Activated CD4-positive, alpha-beta T cell treated with anti-CD3 and anti-CD28 coated beads, Interleukin-2, amount 50 U/mL, for 16 hours (primary cell): ENCODE results near the gene RBMS3.

ENCODE experiments used
- DNase-seq: peaks from one replicate; pipeline ENCODE4 v3.0.0-alpha.2; 2020

RBMS3 gene

DNA sequence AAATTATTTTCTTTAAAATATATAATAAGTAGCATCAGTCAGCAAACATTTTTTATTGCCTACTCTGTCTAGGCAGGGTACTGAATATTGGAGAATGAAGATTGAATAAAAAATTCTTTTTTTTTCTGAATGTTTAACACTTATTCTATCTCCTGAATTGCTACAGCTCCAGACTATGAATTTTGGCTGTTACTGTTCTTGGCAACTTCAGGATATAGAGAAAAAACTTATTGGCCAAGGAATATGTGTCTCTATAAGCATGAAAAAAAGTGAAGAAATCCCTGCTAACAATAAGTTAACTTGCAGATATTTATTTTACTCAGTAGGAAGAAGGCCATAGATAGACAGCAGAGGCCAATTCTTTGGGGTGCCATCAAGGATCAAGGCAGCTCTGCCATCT, 309.6 kb downstream of the RBMS3 start:
- no peak for DNase-seq

- DNase-seq: no peak
These were observed 310.7 kb downstream of the RBMS3 start for GRCh38 chr3:29591579-29591978.

DNA sequence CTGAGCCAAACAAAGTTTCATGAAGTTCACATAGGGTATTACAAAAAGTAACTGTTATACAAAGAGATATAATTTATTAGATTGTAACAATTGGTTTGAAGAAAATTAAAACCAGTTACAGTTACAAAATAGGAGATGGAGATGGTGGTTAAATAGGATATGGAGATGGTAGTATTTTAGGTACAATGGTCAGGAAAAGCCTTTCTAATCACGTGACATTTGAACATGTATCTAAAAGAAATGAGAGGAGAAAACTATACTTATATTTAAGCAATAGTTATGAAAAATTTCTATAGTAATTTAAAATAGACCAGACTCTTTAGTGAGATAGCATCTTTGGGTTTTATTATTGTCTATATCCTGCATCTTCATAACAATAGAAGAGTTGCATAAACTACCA, 312.9 kb downstream of the RBMS3 start:
- no peak for DNase-seq

DNA sequence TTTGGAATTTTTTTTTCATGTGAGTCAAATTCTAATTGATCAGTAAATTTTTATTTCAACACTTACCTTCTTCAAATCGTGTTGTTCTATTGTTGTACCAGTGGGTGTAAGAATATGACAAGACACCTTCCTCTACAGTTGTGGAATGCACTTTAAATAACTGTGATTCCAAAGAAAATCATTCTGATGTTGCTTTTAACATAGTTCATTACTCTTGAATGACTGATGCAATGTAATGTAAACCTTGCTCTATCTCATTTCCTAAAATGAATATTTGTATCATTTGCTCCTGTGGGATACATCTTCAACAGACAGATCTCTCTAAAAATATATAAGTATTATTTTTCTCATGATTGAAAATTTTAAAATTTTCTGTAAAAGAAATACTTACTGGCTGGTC, 313.4 kb downstream of the RBMS3 start:
- DNase-seq: no peak

DNA sequence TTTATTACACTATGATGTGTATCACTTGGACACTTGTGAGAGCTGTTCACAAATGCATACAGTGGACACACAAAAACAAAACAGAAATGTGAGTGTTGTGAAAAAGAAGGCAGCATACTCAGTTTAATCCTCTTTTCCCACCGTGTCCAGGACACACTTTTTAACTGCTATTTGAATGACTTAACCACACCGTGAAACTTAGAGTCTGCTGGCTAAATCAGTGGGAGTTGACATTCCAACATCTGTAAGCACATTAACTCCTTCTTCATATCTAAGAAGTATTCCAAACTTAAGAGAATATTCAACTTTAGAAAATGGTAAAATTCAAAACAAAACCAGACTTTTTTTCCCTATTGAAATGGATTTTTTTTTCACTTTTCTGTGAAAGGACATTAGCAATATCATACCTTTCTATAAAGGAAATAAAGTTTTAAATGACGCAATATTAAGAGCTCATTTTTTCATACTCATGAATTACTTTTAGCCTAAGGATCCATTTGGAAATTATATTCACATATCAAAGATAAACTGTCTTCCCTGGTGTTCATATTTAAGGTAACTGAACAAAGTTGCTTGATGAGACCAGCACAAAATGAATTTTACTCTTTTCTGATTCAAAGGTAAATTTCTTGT, 316.6 kb downstream of the RBMS3 start:
- no peak for DNase-seq

DNA sequence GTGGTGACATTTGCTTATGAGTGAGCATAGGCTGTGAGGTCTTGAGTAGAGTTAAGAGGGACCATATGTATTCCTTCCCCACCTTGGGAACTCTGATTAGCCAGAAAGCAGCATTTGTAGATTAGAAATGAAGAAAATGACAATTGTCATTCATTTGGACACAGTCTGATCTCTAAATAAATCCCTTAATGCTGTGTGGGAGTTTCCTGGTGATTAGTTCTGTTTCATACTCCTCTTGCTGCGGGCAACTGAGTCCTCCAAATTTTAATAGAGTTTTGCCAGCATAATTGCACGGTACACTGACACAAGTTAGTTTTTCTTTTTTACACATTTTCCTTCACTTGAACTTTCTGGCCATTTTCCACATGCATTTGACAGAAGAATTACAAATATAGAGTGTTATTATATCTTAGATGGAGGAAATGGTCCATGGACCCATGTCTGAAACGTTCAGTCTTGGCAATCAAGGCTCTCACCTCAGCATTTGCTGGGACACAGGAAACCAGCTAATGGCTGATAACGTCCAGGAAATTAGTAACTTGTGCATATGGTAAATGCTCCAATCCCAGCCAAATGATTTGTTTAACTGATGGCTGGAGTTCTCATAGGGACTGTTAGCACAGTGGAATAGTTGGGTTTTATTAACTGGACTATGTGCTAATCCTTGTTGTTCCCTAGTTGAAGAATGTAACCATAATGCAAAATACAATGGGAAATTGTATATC, 321.2 kb downstream of the RBMS3 start:
- DNase-seq: no peak

DNA sequence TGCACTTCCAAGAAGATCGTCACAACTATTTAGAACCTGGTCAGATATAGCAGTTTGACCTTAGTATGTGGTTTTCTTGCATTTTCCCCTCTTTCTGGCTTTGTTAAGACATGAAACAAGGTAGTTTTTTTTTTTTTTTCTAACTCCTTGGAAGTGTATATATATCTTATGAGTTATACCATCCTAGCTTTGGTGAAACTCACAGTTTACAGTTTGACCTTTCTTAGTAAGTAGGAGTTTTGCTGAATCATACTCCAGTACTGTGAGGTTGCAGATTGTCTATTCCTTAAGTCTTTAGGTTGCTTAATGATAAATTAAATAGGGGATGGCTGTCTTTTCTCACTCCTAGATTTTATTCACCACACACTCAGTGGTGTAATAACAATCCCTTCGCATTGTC, 325.0 kb downstream of the RBMS3 start:
- DNase-seq: no peak

DNA sequence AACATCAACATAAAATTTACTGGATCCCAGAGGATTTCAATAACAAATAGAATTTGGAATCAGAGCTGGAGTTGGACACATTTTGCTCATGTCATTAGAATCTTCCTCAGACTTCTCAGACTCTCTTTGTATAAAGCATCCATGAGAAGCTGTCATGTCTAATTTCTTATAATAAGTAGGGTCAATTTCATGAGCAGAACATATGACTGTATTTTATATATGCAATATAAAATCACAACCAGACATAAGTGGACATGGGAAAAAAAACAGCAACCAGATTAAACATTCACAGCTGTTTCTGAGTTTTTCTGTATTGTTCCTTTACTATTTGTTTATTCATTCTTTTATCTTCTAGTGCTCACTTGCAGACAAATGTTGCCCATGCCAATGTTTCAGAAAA, 325.5 kb downstream of the RBMS3 start:
- DNase-seq: no peak

DNA sequence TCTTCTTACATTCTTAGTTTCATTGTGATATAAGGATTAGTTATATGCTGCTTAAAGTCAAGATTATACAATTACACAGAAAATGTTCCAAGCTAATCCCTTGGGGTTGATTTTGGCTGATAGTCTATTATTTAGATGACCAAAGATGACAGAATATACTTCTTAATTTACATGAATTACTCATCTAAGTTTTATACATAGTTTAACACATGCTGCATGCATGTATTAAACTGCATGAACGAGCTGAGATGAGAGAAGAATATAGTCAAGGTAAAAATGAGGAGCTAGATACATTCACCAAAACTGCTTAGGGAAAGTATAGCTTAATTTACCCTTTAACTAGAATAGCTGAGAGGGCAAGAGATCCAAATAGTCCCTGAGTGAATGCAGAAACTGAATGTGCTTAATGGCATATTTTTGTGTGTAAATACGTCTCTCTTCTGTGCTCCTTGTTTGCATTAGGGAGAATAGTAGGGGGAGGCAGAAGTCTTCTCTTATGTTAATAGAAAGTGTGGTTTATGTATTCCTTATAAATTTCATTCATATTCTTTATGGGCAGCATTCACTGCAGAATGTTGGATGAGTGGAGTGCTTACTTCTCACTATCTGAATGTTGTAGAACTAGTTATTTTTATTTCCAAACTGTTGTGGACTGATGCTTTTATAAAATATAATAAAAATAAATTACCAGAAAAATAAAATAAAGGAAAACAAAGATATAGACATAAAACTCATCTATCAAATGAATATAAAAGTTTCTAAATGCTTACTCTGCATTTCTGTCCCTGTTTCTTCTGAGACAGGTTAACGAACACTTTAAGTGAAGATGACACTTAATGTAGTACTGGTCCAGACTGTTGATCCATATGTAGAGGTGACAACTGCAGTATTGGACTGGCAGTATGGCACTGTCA, 327.8 kb downstream of the RBMS3 start:
- DNase-seq: no peak

DNA sequence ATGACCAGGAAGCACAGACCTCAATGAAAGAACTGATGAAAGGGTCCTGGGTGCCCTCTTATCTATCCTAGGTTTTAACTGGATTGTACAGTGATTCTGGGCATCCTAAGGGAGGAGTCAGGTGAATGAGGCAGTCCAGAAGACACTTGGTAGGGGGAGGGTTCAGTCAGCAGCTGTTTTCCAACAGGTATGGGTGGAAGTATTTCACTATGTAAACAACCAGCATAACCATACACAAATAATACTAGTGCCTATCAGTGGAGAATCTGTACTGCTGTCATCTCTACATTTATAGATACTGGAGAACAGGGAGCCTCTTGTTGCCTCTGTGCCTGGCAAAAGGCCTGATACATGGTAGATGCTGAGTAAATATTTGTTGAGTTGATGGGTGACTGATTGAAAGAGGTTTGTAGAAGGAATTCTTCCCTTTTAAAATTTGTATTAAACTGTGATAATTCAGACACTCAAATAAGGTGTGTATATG, 328.5 kb downstream of the RBMS3 start:
- DNase-seq: no peak

GRCh38 chr3:29610781-29611180, 329.9 kb downstream of the RBMS3 start:
- DNase-seq: no peak

DNA sequence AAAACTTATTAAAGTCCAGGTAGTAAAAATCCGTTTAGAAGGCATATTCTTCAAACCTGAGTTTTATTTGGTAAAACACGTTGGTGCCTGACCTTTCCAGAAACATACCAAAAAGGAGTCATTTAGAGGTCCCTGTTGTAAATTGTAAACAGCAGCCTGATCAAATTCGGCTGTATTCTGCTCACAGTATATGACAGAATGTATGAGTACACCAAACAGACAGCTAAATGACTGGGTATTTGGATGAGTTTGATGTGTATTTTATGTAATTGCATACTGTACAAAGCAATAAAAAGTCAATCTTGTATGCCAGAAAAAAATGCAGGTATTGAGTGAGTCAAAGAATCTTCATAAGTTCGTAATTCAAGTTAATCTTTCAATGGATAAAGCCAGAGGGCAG, 330.4 kb downstream of the RBMS3 start:
- no peak for DNase-seq

DNA sequence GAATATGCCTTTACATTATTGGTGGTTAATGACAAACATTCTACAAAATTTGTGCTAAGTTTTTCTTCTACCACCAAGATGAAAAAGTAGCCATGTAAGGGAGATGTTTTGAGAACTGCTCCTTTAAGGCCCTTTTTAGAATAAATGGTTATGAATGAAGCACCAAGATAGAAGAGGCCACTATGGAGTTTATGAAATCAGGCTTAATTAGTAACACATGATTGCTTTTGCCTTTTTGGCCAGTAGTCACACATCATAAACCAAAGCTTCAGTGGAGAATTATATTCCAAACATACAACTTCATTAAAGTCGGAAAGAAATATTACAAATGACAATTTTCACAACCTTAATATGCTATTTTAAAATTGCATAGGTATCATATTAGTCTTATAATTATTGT, 331.7 kb downstream of the RBMS3 start:
- no peak for DNase-seq

- DNase-seq: no peak
These were observed 334.1 kb downstream of the RBMS3 start for GRCh38 chr3:29614954-29615353.

GRCh38 chr3:29618395-29619282, 337.8 kb downstream of the RBMS3 start:
- DNase-seq: no peak

GRCh38 chr3:29619676-29620075, 338.8 kb downstream of the RBMS3 start:
- no peak for DNase-seq

GRCh38 chr3:29627136-29628117, 346.6 kb downstream of the RBMS3 start:
- DNase-seq: no peak

GRCh38 chr3:29628795-29629194, 347.9 kb downstream of the RBMS3 start:
- DNase-seq: no peak

GRCh38 chr3:29635888-29636287, 355.0 kb downstream of the RBMS3 start:
- DNase-seq: no peak

GRCh38 chr3:29637068-29637467, 356.2 kb downstream of the RBMS3 start:
- no peak for DNase-seq

DNA sequence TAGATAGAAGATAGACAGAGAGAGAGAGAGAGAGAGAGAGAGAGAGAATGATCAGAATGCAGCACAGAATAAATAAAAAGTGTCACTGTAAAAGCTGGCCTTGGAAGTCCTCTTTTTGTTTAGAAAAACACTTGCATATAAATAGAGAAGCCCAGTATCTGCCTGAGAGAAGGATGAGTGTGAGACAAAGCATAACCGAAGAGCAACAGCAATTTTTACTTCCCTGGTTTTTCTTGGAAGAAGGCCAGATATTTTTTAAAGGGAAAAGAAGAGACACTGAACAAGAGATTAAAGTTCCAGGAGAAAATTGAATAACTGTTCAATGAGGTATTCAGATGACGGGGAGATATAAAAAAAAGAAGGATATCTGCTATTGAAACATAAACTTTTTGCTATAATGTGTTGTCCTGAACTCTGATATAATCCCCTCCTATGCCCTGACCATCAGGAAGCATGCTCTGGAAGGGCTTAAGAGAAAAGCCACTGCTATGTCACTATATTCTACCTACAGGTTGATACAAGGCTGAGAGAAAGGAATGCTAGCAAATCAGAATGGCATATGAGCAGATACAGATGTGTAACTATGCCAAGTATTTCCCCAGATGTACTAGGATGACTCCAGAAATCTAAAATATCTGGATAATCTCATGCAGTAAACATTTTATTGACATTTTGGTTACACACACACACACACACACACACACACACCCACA, 358.9 kb downstream of the RBMS3 start:
- DNase-seq: no peak
